Smooth muscle cell of the brain vasculature (primary cell): ENCODE results near the gene ELK1.
"Not testable (repeated sequence)": the region's sequence is repeated elsewhere in the genome, so short reads cannot be mapped to it uniquely, and the experiment has no call there.

Experiments used
- DNase-seq: peaks from one replicate; pipeline ENCODE4 v3.0.0-alpha.2; 2012; ENCODE audit warnings: low read depth, low spot score

ELK1 gene

GRCh38 chrX:47611926-47612325, 38.4 kb downstream of the ELK1 start:
- no peak for DNase-seq

GRCh38 chrX:47611489-47611888, 38.9 kb downstream of the ELK1 start:
- no peak for DNase-seq

- no peak for DNase-seq
Observed at GRCh38 chrX:47610511-47610910, 39.9 kb downstream of the ELK1 start.

GRCh38 chrX:47608130-47608810, 42.1 kb downstream of the ELK1 start:
- no peak for DNase-seq

- DNase-seq: no peak
Observed at GRCh38 chrX:47607091-47607490, 43.3 kb downstream of the ELK1 start.

- DNase-seq: no peak
Observed at GRCh38 chrX:47605024-47605423, 45.3 kb downstream of the ELK1 start.

- not testable (repeated sequence) for DNase-seq
Observed at GRCh38 chrX:47603125-47603524, 47.2 kb downstream of the ELK1 start.

GRCh38 chrX:47597222-47597621, 53.1 kb downstream of the ELK1 start:
- no peak for DNase-seq

- no peak for DNase-seq
Observed at GRCh38 chrX:47596256-47596655, 54.1 kb downstream of the ELK1 start.

GRCh38 chrX:47595716-47596251, 54.6 kb downstream of the ELK1 start:
- no peak for DNase-seq

GRCh38 chrX:47593522-47593921, 56.8 kb downstream of the ELK1 start:
- DNase-seq: no peak

GRCh38 chrX:47590984-47591383, 59.4 kb downstream of the ELK1 start:
- DNase-seq: no peak

GRCh38 chrX:47587906-47588735, 62.2 kb downstream of the ELK1 start:
- DNase-seq: no peak

GRCh38 chrX:47587091-47587891, 63.1 kb downstream of the ELK1 start:
- DNase-seq: no peak

GRCh38 chrX:47586043-47586787, 64.1 kb downstream of the ELK1 start:
- DNase-seq: no peak
